Measurements from ENCODE around the gene MAPK9. TPM values are rescaled to one million over a fixed set of nuclear protein-coding genes. Genes with fewer than 3 reads are reported as not detected.

MAPK9 gene
- total and polyA plus RNA-seq, 2 experiments from 2014 or later: 17.8 to 31.3 TPM

- Histone ChIP-seq H3K27me3 (no peaks in the 10 kb centered on the region), H3K79me2 (no peaks in the 10 kb centered on the region), H3K4me2 (no peak overlapping the region), H3K4me1 (ENCODE audit: insufficient read depth) (no peaks in the 10 kb centered on the region), H3K9me3 (ENCODE audit: low read depth) (no peaks in the 10 kb centered on the region), H3K36me3 (replicated peaks; ENCODE audit: insufficient read depth, low read depth) (no peaks in the 10 kb centered on the region), H3K4me3 (no peak overlapping the region), H3K27ac (no peak overlapping the region), H2AFZ (no peak overlapping the region), H4K20me1 (ENCODE audit: insufficient read depth, poor library complexity, severe bottlenecking) (no peaks in the 10 kb centered on the region), H3K9me2 (replicated peaks; ENCODE audit: insufficient read depth) (no peaks in the 10 kb centered on the region)
- no peak for DNase-seq (ENCODE audit: low spot score)
- no peak for TF ChIP-seq EZH2phosphoT487 (IDR thresholded peaks at IDR 0.05; ENCODE audit: low read depth, severe bottlenecking, unreplicated experiment)
- no peak for TF ChIP-seq CTCF (IDR thresholded peaks at IDR 0.05; ENCODE audit: poor library complexity)
- 92% methylated on average over 11 of the region's 11 CpGs for WGBS (ENCODE audit: low lambda C conversion rate, missing lambda C conversion rate)
These were observed 69.8 kb downstream of the MAPK9 start for GRCh38 chr5:180222056-180222455.

GRCh38 chr5:180217797-180218196 is 74.1 kb downstream of the MAPK9 start:
- DNase-seq (ENCODE audit: low spot score): no peak
- Histone ChIP-seq H3K79me2 (no peaks in the 10 kb centered on the region), H3K9me2 (replicated peaks; ENCODE audit: insufficient read depth) (no peaks in the 10 kb centered on the region), H3K9me3 (ENCODE audit: low read depth) (no peaks in the 10 kb centered on the region), H4K20me1 (ENCODE audit: insufficient read depth, poor library complexity, severe bottlenecking) (no peaks in the 10 kb centered on the region), H3K36me3 (replicated peaks; ENCODE audit: insufficient read depth, low read depth) (no peaks in the 10 kb centered on the region), H3K4me2 (no peak overlapping the region), H3K27me3 (no peaks in the 10 kb centered on the region), H2AFZ (no peak overlapping the region), H3K4me3 (no peak overlapping the region), H3K27ac (no peak overlapping the region), H3K4me1 (ENCODE audit: insufficient read depth) (no peaks in the 10 kb centered on the region)
- TF ChIP-seq CTCF (IDR thresholded peaks at IDR 0.05; ENCODE audit: poor library complexity) (no peak), EZH2 (IDR thresholded peaks at IDR 0.05; ENCODE audit: borderline replicate concordance) (no peak), EZH2phosphoT487 (IDR thresholded peaks at IDR 0.05; ENCODE audit: low read depth, severe bottlenecking, unreplicated experiment) (no peak)
- WGBS (ENCODE audit: low lambda C conversion rate, missing lambda C conversion rate): 93% methylated on average over 5 of the region's 5 CpGs

- no peak overlapping the region for H2AFZ ChIP-seq
- no peak for TF ChIP-seq EZH2phosphoT487 (IDR thresholded peaks at IDR 0.05; ENCODE audit: low read depth, severe bottlenecking, unreplicated experiment)
- no peaks in the 10 kb centered on the region for H3K79me2 ChIP-seq
- DNase-seq (ENCODE audit: low spot score): no peak
- H4K20me1 ChIP-seq (ENCODE audit: insufficient read depth, poor library complexity, severe bottlenecking): no peaks in the 10 kb centered on the region
- H3K27me3 ChIP-seq: no peaks in the 10 kb centered on the region
- H3K4me1 ChIP-seq (ENCODE audit: insufficient read depth): no peaks in the 10 kb centered on the region
- H3K36me3 ChIP-seq (replicated peaks; ENCODE audit: insufficient read depth, low read depth): no peaks in the 10 kb centered on the region
- 95% methylated on average over 15 of the region's 15 CpGs for WGBS (ENCODE audit: low lambda C conversion rate, missing lambda C conversion rate)
- H3K27ac ChIP-seq: no peak overlapping the region
- H3K4me2 ChIP-seq: no peak overlapping the region
- H3K9me3 ChIP-seq (ENCODE audit: low read depth): no peaks in the 10 kb centered on the region
- no peaks in the 10 kb centered on the region for H3K9me2 ChIP-seq (replicated peaks; ENCODE audit: insufficient read depth)
- H3K4me3 ChIP-seq: no peak overlapping the region
These were observed 75.2 kb downstream of the MAPK9 start for GRCh38 chr5:180216646-180217171.

GRCh38 chr5:180215783-180216630 is 75.9 kb downstream of the MAPK9 start:
- Histone ChIP-seq H3K79me2 (no peaks in the 10 kb centered on the region), H3K27me3 (no peaks in the 10 kb centered on the region), H3K4me1 (ENCODE audit: insufficient read depth) (no peaks in the 10 kb centered on the region), H3K27ac (no peak overlapping the region), H3K4me2 (no peak overlapping the region), H4K20me1 (ENCODE audit: insufficient read depth, poor library complexity, severe bottlenecking) (no peaks in the 10 kb centered on the region), H3K9me2 (replicated peaks; ENCODE audit: insufficient read depth) (no peaks in the 10 kb centered on the region), H3K9me3 (ENCODE audit: low read depth) (no peaks in the 10 kb centered on the region), H2AFZ (no peak overlapping the region), H3K36me3 (replicated peaks; ENCODE audit: insufficient read depth, low read depth) (no peaks in the 10 kb centered on the region), H3K4me3 (no peak overlapping the region)
- TF ChIP-seq CTCF (IDR thresholded peaks at IDR 0.05; ENCODE audit: poor library complexity) (no peak), EZH2phosphoT487 (IDR thresholded peaks at IDR 0.05; ENCODE audit: low read depth, severe bottlenecking, unreplicated experiment) (no peak), EZH2 (IDR thresholded peaks at IDR 0.05; ENCODE audit: borderline replicate concordance) (no peak)
- no peak for DNase-seq (ENCODE audit: low spot score)
- 93% methylated on average over 33 of the region's 34 CpGs for WGBS (ENCODE audit: low lambda C conversion rate, missing lambda C conversion rate)
